HepG2 (cell line): ENCODE measurements around the gene CHTF8. TPM values are rescaled to one million over a fixed set of nuclear protein-coding genes. Genes with fewer than 3 reads are reported as not detected.

Experiments used
- CENPT ChIP-seq: sonication (generic); formaldehyde crosslinking; IDR thresholded peaks from 2 replicates; pipeline ENCODE4 v1.8.0; 2022; ENCODE audit warnings: low read depth, mild to moderate bottlenecking, moderate library complexity, missing genetic modification reagents
- EED ChIP-seq: sonication (generic); formaldehyde crosslinking; IDR thresholded peaks from 2 replicates; pipeline ENCODE4 v1.5.0; 2020; ENCODE audit warnings: mild to moderate bottlenecking, missing genetic modification reagents
- GRHL1 ChIP-seq: sonication (generic); formaldehyde crosslinking; conservative IDR thresholded peaks from 2 replicates; pipeline ENCODE4 v1.8.0; 2022; ENCODE audit warnings: missing genetic modification reagents
- HHEX ChIP-seq: IDR thresholded peaks from 2 replicates; pipeline ENCODE4 v1.6.1; 2016; ENCODE audit warnings: control low read depth
- IKZF5 ChIP-seq: IDR thresholded peaks from 2 replicates; pipeline ENCODE4 v1.6.1; 2018; ENCODE audit warnings: missing genetic modification reagents, mild to moderate bottlenecking, missing compliant biosample characterization
- KDM1A ChIP-seq: IDR thresholded peaks from 2 replicates; pipeline ENCODE4 v1.6.1; 2016; ENCODE audit warnings: missing compliant biosample characterization
- NR2F2 ChIP-seq: IDR thresholded peaks from 2 replicates; pipeline ENCODE4 v1.6.1; 2012; ENCODE audit warnings: low read depth, inconsistent platforms, borderline replicate concordance
- PREB ChIP-seq: sonication (generic); formaldehyde crosslinking; IDR thresholded peaks from 2 replicates; pipeline ENCODE4 v1.4.0; 2020; ENCODE audit warnings: missing genetic modification reagents
- RBFOX2 ChIP-seq: fragments of 200-400 bp; formaldehyde crosslinking; IDR thresholded peaks from 2 replicates; pipeline ENCODE4 v1.6.1; 2017; ENCODE audit warnings: low read depth, mild to moderate bottlenecking, low read length
- SNRNP70 ChIP-seq: fragments of 200-400 bp; formaldehyde crosslinking; IDR thresholded peaks from 2 replicates; pipeline ENCODE4 v1.6.1; 2017; ENCODE audit warnings: mild to moderate bottlenecking, low read depth, low read length, moderate library complexity
- ZBTB40 ChIP-seq, 2 experiments: fragments of 450-650 bp in 1 of 2; sonication (generic) in 1 of 2; formaldehyde crosslinking in 1 of 2; IDR thresholded peaks; 2 replicates each; pipeline versions ENCODE4 v1.6.1 to v1.8.0; 2016 to 2022; ENCODE audit warnings: antibody characterized with exemption in 1 of 2, mild to moderate bottlenecking in 1 of 2, missing genetic modification reagents in 1 of 2
- ZFP37 ChIP-seq: sonication (generic); formaldehyde crosslinking; IDR thresholded peaks from 2 replicates; pipeline ENCODE4 v1.4.0; 2020; ENCODE audit warnings: missing genetic modification reagents, borderline replicate concordance
- ZNF383 ChIP-seq: sonication (generic); formaldehyde crosslinking; IDR thresholded peaks from 2 replicates; pipeline ENCODE4 v1.4.0; 2020; ENCODE audit warnings: missing genetic modification reagents, mild to moderate bottlenecking, borderline replicate concordance
- ZNF513 ChIP-seq: sonication (generic); formaldehyde crosslinking; conservative IDR thresholded peaks from 2 replicates; pipeline ENCODE4 v1.5.0; 2020; ENCODE audit warnings: missing genetic modification reagents
- polyA plus RNA-seq, 8 experiments: library from polyadenylated mRNA; depleted of rRNA in 3 of 8; stranded (reverse) in 7 of 8; unstranded in 1 of 8; fragments of >200 nt; fragmentation: Illumina TruSeq in 4 of 8; extraction: Trizol in 4 of 8; gene quantifications; 2 replicates each; pipeline versions ENCODE4 v1.2.1 to v1.2.3, GENCODE V29; 2011 to 2016; ENCODE audit warnings: low read depth in 4 of 8, missing spikeins in 1 of 8, mixed read lengths in 1 of 8; ENCODE audit not compliant: insufficient read depth in 1 of 8
- total RNA-seq, 5 experiments: library from RNA; depleted of rRNA; stranded (reverse); fragments of >200 nt; fragmentation: Illumina TruSeq; extraction: Trizol; gene quantifications; 2 replicates each; pipeline ENCODE4 v1.2.3, GENCODE V29; 2016; ENCODE audit warnings: low read depth in 1 of 5

Gene CHTF8
- total and polyA plus RNA-seq, 2 of the 13 experiments (the other 11 are each of a cell fraction or from before 2014, with no cell fraction given): 37.2 to 67.5 TPM

- no peak for TF ChIP-seq GRHL1 (CRISPR knock-in tag)
- TF ChIP-seq ZNF513 (CRISPR knock-in tag): no peak
- no peak for TF ChIP-seq CENPT (CRISPR knock-in tag)
- TF ChIP-seq ZFP37 (CRISPR knock-in tag): no peak
- TF ChIP-seq SNRNP70: no peak
- TF ChIP-seq ZBTB40 (IDR thresholded peaks at IDR 0.05): no peak
- TF ChIP-seq ZBTB40 (CRISPR knock-in tag; IDR thresholded peaks at IDR 0.05): no peak
- TF ChIP-seq KDM1A (CRISPR knock-in tag): no peak
- TF ChIP-seq RBFOX2: no peak; the same call in 1 of the 2 replicates
- no peak for TF ChIP-seq IKZF5 (CRISPR knock-in tag)
- TF ChIP-seq EED: no peak
- TF ChIP-seq HHEX: no peak
- no peak for TF ChIP-seq ZNF383 (CRISPR knock-in tag)
- TF ChIP-seq PREB: no peak
- TF ChIP-seq NR2F2: no peak
Observed at GRCh38 chr16:69131167-69131838, 1.1 kb downstream of the CHTF8 start (continued).
